Measurements from ENCODE around the gene PPIE. TPM values are rescaled to one million over a fixed set of nuclear protein-coding genes. Genes with fewer than 3 reads are reported as not detected.

Gene PPIE
- total RNA-seq, 3 donors from 2014 or later (not counting 1 experiment from before 2014, with no cell fraction given) = 44.3 to 62.8 (median 59.8) TPM

DNA sequence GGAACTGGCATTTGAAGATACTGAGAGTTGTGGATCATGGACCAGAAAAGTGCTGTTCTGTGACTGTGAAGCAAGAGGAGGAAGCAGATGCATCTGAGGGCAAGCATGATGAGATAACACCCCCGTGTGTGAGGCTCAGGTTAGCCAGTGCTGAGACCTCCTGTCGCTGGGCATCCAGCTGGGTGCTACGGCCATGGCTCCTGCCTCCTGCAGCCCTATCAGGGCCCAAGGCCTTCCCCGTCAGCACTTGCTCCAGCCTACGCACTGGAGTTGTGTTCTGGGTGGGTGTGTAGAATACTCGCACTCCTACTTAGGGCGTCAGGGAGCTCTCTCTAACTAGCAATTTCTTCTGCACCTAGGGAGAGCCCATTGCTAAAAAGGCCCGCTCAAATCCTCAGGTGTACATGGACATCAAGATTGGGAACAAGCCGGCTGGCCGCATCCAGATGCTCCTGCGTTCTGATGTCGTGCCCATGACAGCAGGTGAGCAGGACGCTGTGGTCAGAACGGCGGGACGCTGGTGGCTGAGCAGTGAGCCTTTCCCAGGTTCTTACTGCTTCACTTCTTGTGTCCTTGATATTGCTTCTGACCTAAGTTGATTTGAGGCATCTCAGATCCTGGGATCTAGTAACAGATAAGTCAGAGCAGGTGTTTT, 6.5 kb downstream of the PPIE start:
- H3K36me3 Mint-ChIP-seq = peaks cover 35% of the 10 kb centered on the region
- 97% methylated on average over 16 of the region's 16 CpGs for WGBS (ENCODE audit: insufficient coverage)
- H3K27me3 Mint-ChIP-seq (ENCODE audit: low read depth in 2 of 2) = no peaks in the 10 kb centered on the region
- DNase-seq = no peak
- Histone ChIP-seq H3K4me1 (ENCODE audit: control insufficient read depth, insufficient read depth, low read length) (no peaks in the 10 kb centered on the region), H3K27ac (ENCODE audit: low read length) (no peak overlapping the region), H3K27me3 (ENCODE audit: control insufficient read depth, insufficient read depth, low read length) (no peaks in the 10 kb centered on the region), H3K4me3 (ENCODE audit: low read length) (no peak overlapping the region), H3K9me3 (ENCODE audit: control insufficient read depth, insufficient read depth, low read length) (no peaks in the 10 kb centered on the region), H3K36me3 (ENCODE audit: control insufficient read depth, insufficient read depth, low read length) (peaks cover 90% of the 10 kb centered on the region)
- no peak for ATAC-seq
- TF ChIP-seq, protein P1, sequence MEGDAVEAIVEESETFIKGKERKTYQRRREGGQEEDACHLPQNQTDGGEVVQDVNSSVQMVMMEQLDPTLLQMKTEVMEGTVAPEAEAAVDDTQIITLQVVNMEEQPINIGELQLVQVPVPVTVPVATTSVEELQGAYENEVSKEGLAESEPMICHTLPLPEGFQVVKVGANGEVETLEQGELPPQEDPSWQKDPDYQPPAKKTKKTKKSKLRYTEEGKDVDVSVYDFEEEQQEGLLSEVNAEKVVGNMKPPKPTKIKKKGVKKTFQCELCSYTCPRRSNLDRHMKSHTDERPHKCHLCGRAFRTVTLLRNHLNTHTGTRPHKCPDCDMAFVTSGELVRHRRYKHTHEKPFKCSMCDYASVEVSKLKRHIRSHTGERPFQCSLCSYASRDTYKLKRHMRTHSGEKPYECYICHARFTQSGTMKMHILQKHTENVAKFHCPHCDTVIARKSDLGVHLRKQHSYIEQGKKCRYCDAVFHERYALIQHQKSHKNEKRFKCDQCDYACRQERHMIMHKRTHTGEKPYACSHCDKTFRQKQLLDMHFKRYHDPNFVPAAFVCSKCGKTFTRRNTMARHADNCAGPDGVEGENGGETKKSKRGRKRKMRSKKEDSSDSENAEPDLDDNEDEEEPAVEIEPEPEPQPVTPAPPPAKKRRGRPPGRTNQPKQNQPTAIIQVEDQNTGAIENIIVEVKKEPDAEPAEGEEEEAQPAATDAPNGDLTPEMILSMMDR (IDR thresholded peaks at IDR 0.05) = no peak
- H3K9me3 Mint-ChIP-seq = no peaks in the 10 kb centered on the region
- H3K27ac Mint-ChIP-seq = no peak overlapping the region
- H3K4me3 Mint-ChIP-seq = no peak overlapping the region
- intact Hi-C loops (cut with micrococcal nuclease) = no loop called here
- H3K4me1 Mint-ChIP-seq = peaks cover 14% of the 10 kb centered on the region in 2 donors

DNA sequence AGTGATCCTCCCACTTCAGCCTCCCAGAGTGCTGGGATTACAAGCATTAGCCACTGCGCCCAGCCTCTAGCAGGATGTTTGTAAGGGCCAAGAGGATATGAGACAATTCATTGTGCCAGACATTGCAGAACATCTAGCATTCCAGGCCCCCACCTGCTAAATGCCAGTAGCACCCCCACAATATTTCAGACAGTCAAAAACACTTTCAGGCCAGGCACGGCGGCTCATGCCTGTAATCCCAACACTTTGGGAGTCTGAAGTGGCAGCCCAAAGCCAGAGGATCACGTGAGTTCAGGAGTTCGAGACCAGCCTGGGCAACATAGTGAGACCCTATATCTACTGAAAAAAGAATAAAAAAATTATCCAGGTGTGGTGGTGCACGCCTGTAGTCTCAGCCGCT, 12.9 kb downstream of the PPIE start:
- no peaks in the 10 kb centered on the region for H3K9me3 Mint-ChIP-seq
- H3K4me1 ChIP-seq (ENCODE audit: control insufficient read depth, insufficient read depth, low read length) = no peaks in the 10 kb centered on the region
- no peak for ATAC-seq
- no peak overlapping the region for H3K27ac ChIP-seq (ENCODE audit: low read length)
- no peaks in the 10 kb centered on the region for H3K27me3 ChIP-seq (ENCODE audit: control insufficient read depth, insufficient read depth, low read length)
- H3K36me3 ChIP-seq (ENCODE audit: control insufficient read depth, insufficient read depth, low read length) = peaks cover 88% of the 10 kb centered on the region
- 97% methylated on average over 7 of the region's 7 CpGs for WGBS (ENCODE audit: insufficient coverage)
- peaks cover 9 to 14% of the 10 kb centered on the region in 2 donors for H3K4me1 Mint-ChIP-seq
- peaks cover 35% of the 10 kb centered on the region for H3K36me3 Mint-ChIP-seq
- DNase-seq = no peak
- no peak overlapping the region for H3K4me3 ChIP-seq (ENCODE audit: low read length)
- no peaks in the 10 kb centered on the region for H3K9me3 ChIP-seq (ENCODE audit: control insufficient read depth, insufficient read depth, low read length)
- intact Hi-C loops (cut with micrococcal nuclease) = no loop called here
- TF ChIP-seq, protein P1 (IDR thresholded peaks at IDR 0.05) = no peak
- no peak overlapping the region for H3K27ac Mint-ChIP-seq
- H3K27me3 Mint-ChIP-seq (ENCODE audit: low read depth in 2 of 2) = no peaks in the 10 kb centered on the region
- H3K4me3 Mint-ChIP-seq = no peak overlapping the region

- no peak for ATAC-seq
- Mint-ChIP-seq H3K36me3 (peaks cover 29% of the 10 kb centered on the region), H3K4me3 (no peak overlapping the region), H3K27me3 (ENCODE audit: low read depth in 2 of 2) (no peaks in the 10 kb centered on the region), H3K9me3 (no peaks in the 10 kb centered on the region), H3K4me1 (peaks cover 9% of the 10 kb centered on the region in 2 donors), H3K27ac (no peak overlapping the region)
- TF ChIP-seq, protein P1 (IDR thresholded peaks at IDR 0.05) = no peak
- H3K4me3 ChIP-seq (ENCODE audit: low read length) = no peak overlapping the region
- 97% methylated on average over 6 of the region's 6 CpGs for WGBS (ENCODE audit: insufficient coverage)
- H3K4me1 ChIP-seq (ENCODE audit: control insufficient read depth, insufficient read depth, low read length) = no peaks in the 10 kb centered on the region
- DNase-seq = no peak
- no peaks in the 10 kb centered on the region for H3K9me3 ChIP-seq (ENCODE audit: control insufficient read depth, insufficient read depth, low read length)
- H3K27ac ChIP-seq (ENCODE audit: low read length) = no peak overlapping the region
- H3K36me3 ChIP-seq (ENCODE audit: control insufficient read depth, insufficient read depth, low read length) = peaks cover 87% of the 10 kb centered on the region
- intact Hi-C loops (cut with micrococcal nuclease) = no loop called here
- H3K27me3 ChIP-seq (ENCODE audit: control insufficient read depth, insufficient read depth, low read length) = no peaks in the 10 kb centered on the region
Measured at GRCh38 chr1:39752703-39753102, 14.0 kb downstream of the PPIE start.

Measured in natural killer cell (primary cell).